ENCODE results near the gene DEK.

The DEK gene

DNA sequence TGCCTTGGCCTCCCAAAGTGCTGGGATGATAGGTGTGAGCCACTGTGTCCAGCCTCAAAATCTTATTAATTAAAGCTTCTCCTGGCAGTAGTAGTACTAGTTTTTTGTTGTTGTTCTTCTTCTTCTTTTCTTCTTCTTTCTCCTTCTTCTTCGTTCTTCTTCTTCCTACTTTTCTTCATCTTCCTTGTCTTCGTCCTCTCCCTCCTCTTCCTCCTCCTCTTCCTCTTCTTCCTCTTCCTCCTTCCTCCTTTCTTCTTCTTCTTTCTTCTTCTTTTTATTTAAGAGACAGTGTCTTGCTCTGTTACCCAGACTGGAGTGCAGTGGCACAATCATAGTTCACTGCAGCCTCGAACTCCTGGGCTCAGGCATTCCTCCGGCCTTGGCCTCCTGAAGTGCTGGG, 17.2 kb upstream of the DEK start:
- Histone ChIP-seq H3K36me3 (ENCODE audit: insufficient read depth, low read depth, low read length) (no peaks in the 10 kb centered on the region), H3K27ac (ENCODE audit: low read length) (no peak overlapping the region), H3K4me1 (ENCODE audit: insufficient read depth, low read length) (0 out of 2 replicates have a peak, but pooled peaks cover 3% of the 10 kb centered on the region), H3K4me3 (ENCODE audit: low read length) (no peak overlapping the region), H3K27me3 (ENCODE audit: insufficient read depth, low read length) (peaks cover 36% of the 10 kb centered on the region), H3K9ac (ENCODE audit: low read depth, low read length) (no peak overlapping the region), H3K9me3 (ENCODE audit: insufficient read depth, low read depth, low read length) (no peaks in the 10 kb centered on the region)

DNA sequence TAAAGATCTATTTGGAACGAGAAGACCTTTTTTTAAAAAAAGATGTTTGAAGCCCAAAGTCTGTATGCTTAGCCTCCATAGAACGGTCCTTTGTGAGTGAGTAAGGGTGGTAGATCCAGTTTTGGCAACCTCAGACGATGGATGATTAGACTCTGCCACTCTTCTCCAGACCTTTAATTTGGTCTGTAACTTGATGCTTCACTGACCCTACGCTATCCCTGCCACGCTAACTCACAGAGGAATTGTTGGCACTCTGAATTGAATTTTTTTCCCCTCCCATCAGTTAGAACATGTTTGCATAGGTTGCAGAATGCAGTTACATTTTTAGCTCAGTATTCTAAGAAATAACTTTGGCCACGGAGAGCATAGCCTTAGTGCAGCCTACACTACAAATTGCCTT, 15.8 kb upstream of the DEK start:
- no peak overlapping the region for H3K4me3 ChIP-seq (ENCODE audit: low read length)

DNA sequence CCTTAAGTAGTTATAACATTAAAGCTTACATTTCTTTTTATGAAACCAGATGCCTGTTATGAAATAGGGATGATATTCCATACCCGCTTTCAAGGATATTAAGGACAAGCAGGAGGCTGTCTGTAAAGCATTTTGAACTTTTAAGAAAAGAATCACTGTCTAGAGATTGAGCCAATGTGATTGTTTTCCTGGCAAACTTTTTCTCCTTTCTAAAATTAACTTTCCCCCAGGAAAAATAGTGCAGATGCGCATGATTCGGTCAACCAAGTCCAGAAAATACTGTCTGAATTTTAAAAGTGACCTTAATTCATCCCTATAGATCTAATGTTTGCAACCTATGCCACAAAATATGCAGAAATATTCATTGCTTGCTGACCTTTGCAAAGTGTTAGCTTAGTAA, 15.1 kb upstream of the DEK start:
- no peak overlapping the region for H3K4me3 ChIP-seq (ENCODE audit: low read length)
- peaks cover 55% of the 10 kb centered on the region for H3K27me3 ChIP-seq (ENCODE audit: insufficient read depth, low read length)
- H3K9me3 ChIP-seq (ENCODE audit: insufficient read depth, low read depth, low read length), result no peaks in the 10 kb centered on the region
- H3K36me3 ChIP-seq (ENCODE audit: insufficient read depth, low read depth, low read length), result no peaks in the 10 kb centered on the region
- no peak overlapping the region for H3K9ac ChIP-seq (ENCODE audit: low read depth, low read length)
- 0 out of 2 replicates have a peak, but pooled peaks cover 3% of the 10 kb centered on the region for H3K4me1 ChIP-seq (ENCODE audit: insufficient read depth, low read length)
- H3K27ac ChIP-seq (ENCODE audit: low read length), result no peak overlapping the region

More for the DNA sequence above, 15.8 kb upstream of the DEK start:
- Histone ChIP-seq H3K4me1 (ENCODE audit: insufficient read depth, low read length) (0 out of 2 replicates have a peak, but pooled peaks cover 3% of the 10 kb centered on the region), H3K9ac (ENCODE audit: low read depth, low read length) (no peak overlapping the region), H3K27me3 (ENCODE audit: insufficient read depth, low read length) (peaks cover 51% of the 10 kb centered on the region), H3K27ac (ENCODE audit: low read length) (no peak overlapping the region), H3K9me3 (ENCODE audit: insufficient read depth, low read depth, low read length) (no peaks in the 10 kb centered on the region), H3K36me3 (ENCODE audit: insufficient read depth, low read depth, low read length) (no peaks in the 10 kb centered on the region)

DNA sequence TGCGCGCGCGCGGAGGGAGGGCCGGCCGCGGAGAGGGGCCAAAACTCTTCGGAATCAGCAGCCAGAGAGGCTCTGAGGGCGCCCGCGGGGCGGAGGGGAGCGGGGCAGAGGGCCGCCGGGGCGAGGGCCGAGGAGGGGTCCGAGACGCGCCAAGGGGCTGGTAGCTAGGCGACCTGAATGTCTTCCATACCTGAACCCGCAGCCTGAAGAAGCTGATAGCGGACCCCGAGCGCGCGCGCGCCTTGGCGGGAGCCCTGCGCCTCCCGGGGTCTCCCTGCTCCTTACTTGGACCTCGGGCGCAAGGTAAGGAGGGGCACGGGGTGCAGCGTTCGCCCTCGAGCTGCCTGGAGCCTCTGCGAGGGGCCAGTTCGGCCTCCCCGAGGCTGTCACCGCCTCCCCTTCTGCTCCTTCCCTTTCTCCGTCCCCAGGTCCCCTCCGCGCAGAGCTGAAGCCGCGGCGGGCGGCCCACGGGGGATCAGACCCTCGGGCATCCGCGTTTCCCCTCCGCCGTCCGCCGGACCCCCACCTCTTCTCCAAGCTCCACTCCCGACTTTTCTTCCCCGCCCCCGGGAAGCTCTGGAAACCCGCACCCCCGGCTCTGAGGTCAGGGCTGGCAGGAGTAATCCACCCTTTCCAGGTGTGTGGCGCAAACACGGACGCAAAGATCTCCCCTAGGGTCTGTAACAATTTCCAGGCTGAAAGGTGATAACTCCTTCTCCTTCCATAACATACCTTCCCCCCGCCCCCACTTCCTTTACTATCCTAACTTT, 13.1 kb upstream of the DEK start:
- H3K4me1 ChIP-seq (ENCODE audit: insufficient read depth, low read length), result 0 out of 2 replicates have a peak, but pooled peaks cover 3% of the 10 kb centered on the region
- no peaks in the 10 kb centered on the region for H3K9me3 ChIP-seq (ENCODE audit: insufficient read depth, low read depth, low read length)
- H3K36me3 ChIP-seq (ENCODE audit: insufficient read depth, low read depth, low read length), result no peaks in the 10 kb centered on the region
- peak overlapping the region; percentile 34; the same call in 1 of the 2 replicates for H3K9ac ChIP-seq (ENCODE audit: low read depth, low read length)
- no peak overlapping the region for H3K27ac ChIP-seq (ENCODE audit: low read length)
- H3K4me3 ChIP-seq (ENCODE audit: low read length), result peak overlapping the region; percentile 61; the same call in 1 of the 2 replicates
- H3K27me3 ChIP-seq (ENCODE audit: insufficient read depth, low read length), result peaks cover 55% of the 10 kb centered on the region

DNA sequence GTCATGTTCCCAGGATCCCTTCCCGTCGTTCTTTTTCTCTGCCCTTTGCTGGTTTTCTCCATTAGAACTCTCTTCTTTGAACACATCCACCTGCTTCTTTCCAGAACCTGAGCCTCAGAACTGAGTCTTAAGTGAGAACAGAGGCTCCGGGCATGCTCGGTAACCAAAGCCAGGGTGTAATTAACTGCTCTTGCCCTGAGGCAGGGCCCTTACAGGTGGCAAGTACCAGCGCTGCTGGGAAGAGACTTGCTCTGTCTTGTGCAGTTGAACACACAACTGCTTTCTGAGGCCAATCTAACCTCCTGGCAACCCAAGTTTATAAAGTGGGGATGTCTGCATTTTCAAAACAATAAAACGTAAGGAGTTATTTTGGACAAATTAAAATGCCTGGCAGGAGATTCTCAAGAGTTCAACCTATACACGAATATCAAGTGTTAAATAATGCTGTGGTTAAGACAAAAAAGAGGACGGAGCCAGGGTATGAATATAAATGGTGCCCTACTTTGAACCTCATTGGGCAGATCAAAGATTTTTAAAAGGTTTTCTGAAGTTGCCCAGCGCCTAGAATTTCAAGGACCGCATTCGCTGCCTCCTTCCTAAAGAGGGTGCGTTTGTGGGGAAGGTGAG, 12.4 kb upstream of the DEK start:
- no peak overlapping the region for H3K27ac ChIP-seq (ENCODE audit: low read length)
- peak overlapping the region; percentile 61 for H3K4me3 ChIP-seq (ENCODE audit: low read length)
- no peaks in the 10 kb centered on the region for H3K9me3 ChIP-seq (ENCODE audit: insufficient read depth, low read depth, low read length)
- H3K27me3 ChIP-seq (ENCODE audit: insufficient read depth, low read length), result peaks cover 55% of the 10 kb centered on the region
- no peaks in the 10 kb centered on the region for H3K36me3 ChIP-seq (ENCODE audit: insufficient read depth, low read depth, low read length)
- H3K4me1 ChIP-seq (ENCODE audit: insufficient read depth, low read length), result 0 out of 2 replicates have a peak, but pooled peaks cover 3% of the 10 kb centered on the region
- H3K9ac ChIP-seq (ENCODE audit: low read depth, low read length), result peak overlapping the region; percentile 34; the same call in 1 of the 2 replicates

DNA sequence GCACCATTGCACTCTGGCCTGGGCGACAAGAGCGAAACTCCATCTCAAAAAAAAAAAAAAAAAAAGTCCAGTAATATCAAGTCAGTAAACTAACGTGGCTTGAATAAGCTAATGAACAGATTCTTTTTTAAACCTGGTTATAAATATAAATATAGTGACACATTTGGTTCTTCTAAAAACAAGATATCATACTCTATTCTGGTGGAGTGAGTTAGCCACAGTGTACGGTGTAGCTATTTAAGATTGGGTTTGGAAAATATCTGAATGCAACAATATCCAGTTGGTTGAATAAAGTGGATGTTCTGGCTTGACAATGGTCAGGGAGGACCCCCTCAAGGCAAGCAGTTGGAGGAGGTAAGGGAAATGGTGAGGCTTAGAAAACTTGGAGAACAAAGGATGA, 5.9 kb upstream of the DEK start:
- Histone ChIP-seq H3K4me1 (ENCODE audit: insufficient read depth, low read length) (peaks cover 6% of the 10 kb centered on the region; the same call in 1 of the 2 replicates), H3K9ac (ENCODE audit: low read depth, low read length) (no peak overlapping the region), H3K27ac (ENCODE audit: low read length) (no peak overlapping the region), H3K4me3 (ENCODE audit: low read length) (no peak overlapping the region), H3K9me3 (ENCODE audit: insufficient read depth, low read depth, low read length) (no peaks in the 10 kb centered on the region), H3K27me3 (ENCODE audit: insufficient read depth, low read length) (peaks cover 5% of the 10 kb centered on the region), H3K36me3 (ENCODE audit: insufficient read depth, low read depth, low read length) (no peaks in the 10 kb centered on the region)

DNA sequence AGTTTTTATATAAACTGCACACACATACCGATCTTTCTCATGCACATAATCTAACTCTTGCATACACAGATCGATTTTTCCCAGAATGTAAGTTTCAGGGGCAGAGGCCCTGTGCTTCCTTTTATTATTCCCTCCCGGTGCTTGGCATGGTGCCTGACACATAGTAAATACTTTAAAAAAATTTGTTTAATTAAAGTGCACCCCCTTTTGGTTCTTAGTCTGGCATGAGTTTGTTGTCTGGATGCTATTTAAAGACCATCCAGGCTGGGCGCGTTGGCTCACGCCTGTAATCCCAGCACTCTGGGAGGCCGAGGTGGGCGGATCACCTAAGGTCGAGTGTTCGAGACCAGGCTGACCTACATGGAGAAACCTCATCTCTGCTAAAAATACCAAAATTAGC, 5.4 kb upstream of the DEK start:
- H3K9me3 ChIP-seq (ENCODE audit: insufficient read depth, low read depth, low read length), result no peaks in the 10 kb centered on the region
- peaks cover 9% of the 10 kb centered on the region; the same call in 1 of the 2 replicates for H3K4me1 ChIP-seq (ENCODE audit: insufficient read depth, low read length)

DNA sequence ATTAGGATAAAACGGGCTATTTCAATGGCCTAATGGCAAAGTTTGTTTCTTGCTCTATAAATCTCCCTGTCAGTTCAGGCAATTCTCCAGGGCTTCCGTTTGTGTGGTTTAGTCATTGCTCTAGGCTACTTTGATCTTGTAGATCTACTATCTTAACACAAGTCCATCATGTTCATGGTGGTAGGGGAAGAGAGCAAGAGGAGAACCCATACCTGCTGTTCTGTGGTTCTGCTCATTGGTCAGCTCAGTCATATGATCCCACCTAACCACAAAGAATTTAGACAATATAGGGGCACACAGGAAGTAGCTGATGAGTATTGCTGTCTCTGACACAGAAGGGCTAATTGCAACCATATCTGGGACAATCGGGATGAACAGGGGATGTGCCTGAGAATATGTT, 4.9 kb upstream of the DEK start:
- no peak overlapping the region for H3K4me3 ChIP-seq (ENCODE audit: low read length)
- H3K27ac ChIP-seq (ENCODE audit: low read length), result no peak overlapping the region
- H3K9me3 ChIP-seq (ENCODE audit: insufficient read depth, low read depth, low read length), result no peaks in the 10 kb centered on the region
- H3K27me3 ChIP-seq (ENCODE audit: insufficient read depth, low read length), result no peaks in the 10 kb centered on the region; the same call in 1 of the 2 replicates
- peaks cover 9% of the 10 kb centered on the region; the same call in 1 of the 2 replicates for H3K4me1 ChIP-seq (ENCODE audit: insufficient read depth, low read length)
- H3K9ac ChIP-seq (ENCODE audit: low read depth, low read length), result no peak overlapping the region
- H3K36me3 ChIP-seq (ENCODE audit: insufficient read depth, low read depth, low read length), result no peaks in the 10 kb centered on the region

More for the DNA sequence above, 5.4 kb upstream of the DEK start:
- Histone ChIP-seq H3K4me3 (ENCODE audit: low read length) (no peak overlapping the region), H3K36me3 (ENCODE audit: insufficient read depth, low read depth, low read length) (no peaks in the 10 kb centered on the region), H3K9ac (ENCODE audit: low read depth, low read length) (no peak overlapping the region), H3K27me3 (ENCODE audit: insufficient read depth, low read length) (no peaks in the 10 kb centered on the region; the same call in 1 of the 2 replicates), H3K27ac (ENCODE audit: low read length) (no peak overlapping the region)

DNA sequence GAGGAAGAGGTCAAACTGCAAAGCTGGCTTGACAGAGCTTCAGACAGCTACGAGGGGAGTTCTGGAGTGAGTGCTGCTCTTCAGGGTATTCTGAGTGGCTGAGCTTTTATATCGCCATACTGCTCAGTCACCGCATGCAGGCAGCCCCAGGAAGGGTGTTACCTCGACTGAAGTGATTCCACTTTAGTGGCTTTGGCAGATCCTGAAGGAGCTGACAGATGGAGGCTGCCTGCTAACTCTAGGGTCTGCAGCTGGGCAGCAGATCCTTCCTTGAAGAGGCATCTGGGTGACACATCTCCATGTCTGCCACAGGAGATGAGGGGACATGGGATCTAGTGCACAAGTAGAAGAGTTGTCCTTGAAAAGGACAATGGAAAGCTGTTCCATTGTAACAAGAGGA, 3.7 kb upstream of the DEK start:
- no peak overlapping the region for H3K4me3 ChIP-seq (ENCODE audit: low read length)
- peaks cover 9% of the 10 kb centered on the region; the same call in 1 of the 2 replicates for H3K4me1 ChIP-seq (ENCODE audit: insufficient read depth, low read length)
- no peaks in the 10 kb centered on the region; the same call in 1 of the 2 replicates for H3K27me3 ChIP-seq (ENCODE audit: insufficient read depth, low read length)
- H3K27ac ChIP-seq (ENCODE audit: low read length), result no peak overlapping the region
- no peak overlapping the region for H3K9ac ChIP-seq (ENCODE audit: low read depth, low read length)
- H3K36me3 ChIP-seq (ENCODE audit: insufficient read depth, low read depth, low read length), result peaks cover 2% of the 10 kb centered on the region; the same call in 1 of the 2 replicates
- no peaks in the 10 kb centered on the region for H3K9me3 ChIP-seq (ENCODE audit: insufficient read depth, low read depth, low read length)

DNA sequence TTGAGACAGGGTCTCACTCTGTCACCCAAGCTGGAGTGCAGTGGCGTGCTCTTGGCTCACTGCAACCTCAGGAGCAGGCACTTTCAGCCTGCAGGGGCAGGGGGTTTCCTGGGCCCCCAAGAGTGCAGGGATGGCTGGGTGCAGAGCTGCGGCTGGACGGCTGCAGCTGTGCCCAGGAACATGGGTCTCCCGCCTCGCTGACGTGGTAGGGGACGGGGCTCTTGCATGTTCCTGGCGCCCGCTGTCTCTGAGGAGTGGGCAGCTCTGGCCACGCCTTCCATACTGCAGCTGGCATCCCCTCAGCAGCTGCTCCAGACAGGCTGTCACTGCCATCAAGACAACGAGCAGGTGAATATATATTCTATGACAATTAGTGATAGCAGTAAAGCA, 2.2 kb upstream of the DEK start:
- peaks cover 17% of the 10 kb centered on the region for H3K36me3 ChIP-seq (ENCODE audit: insufficient read depth, low read depth, low read length)
- H3K4me1 ChIP-seq (ENCODE audit: insufficient read depth, low read length), result peaks cover 17% of the 10 kb centered on the region; the same call in 1 of the 2 replicates
- H3K9me3 ChIP-seq (ENCODE audit: insufficient read depth, low read depth, low read length), result no peaks in the 10 kb centered on the region
- H3K4me3 ChIP-seq (ENCODE audit: low read length), result no peak overlapping the region
- no peak overlapping the region for H3K9ac ChIP-seq (ENCODE audit: low read depth, low read length)
- H3K27ac ChIP-seq (ENCODE audit: low read length), result no peak overlapping the region
- no peaks in the 10 kb centered on the region; the same call in 1 of the 2 replicates for H3K27me3 ChIP-seq (ENCODE audit: insufficient read depth, low read length)

DNA sequence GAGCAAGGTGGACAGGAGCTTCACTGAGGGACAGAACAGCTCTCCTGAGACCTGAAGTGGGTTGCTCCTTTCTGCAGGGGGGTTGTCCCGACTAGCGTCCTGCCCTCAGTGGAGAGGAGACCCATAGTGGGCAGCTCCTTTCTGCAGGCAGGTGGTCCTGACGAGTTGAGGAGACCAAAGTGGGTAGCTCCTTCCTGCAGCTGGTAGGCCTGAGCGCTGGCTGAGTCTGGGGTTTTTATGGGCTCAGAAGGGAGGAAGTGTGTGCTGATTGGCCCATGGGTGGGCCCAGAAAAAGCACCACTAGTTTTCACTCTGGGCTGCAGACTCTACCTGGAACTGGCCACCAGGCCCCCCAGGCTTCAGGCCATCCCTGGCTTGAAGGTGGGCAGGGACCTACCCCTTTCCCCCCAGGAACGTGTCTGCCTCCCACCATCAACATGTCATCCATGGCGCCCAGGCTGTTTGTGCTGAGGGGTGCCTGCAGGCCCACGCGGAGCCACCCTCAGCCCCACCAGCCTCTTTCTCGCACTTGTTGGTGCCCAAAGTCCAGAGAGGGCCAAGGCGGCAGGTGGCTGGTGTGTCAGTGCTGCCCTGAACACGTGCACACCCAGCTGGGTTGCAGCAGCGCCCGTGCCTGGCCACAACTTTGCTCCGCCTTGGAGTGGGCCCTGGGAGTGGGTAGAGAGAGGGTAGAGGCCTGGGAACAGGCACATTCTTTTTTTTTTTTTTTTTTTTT, 1.6 kb upstream of the DEK start:
- Histone ChIP-seq H3K9ac (ENCODE audit: low read depth, low read length) (peak overlapping the region; percentile 91; the same call in 1 of the 2 replicates), H3K9me3 (ENCODE audit: insufficient read depth, low read depth, low read length) (no peaks in the 10 kb centered on the region), H3K27ac (ENCODE audit: low read length) (no peak overlapping the region), H3K4me1 (ENCODE audit: insufficient read depth, low read length) (peaks cover 19% of the 10 kb centered on the region; the same call in 1 of the 2 replicates), H3K27me3 (ENCODE audit: insufficient read depth, low read length) (no peaks in the 10 kb centered on the region; the same call in 1 of the 2 replicates), H3K4me3 (ENCODE audit: low read length) (peak overlapping the region; percentile 84), H3K36me3 (ENCODE audit: insufficient read depth, low read depth, low read length) (peaks cover 22% of the 10 kb centered on the region)

All from iPS-20b (cell line).